Hepatocyte (in vitro differentiated cells): ENCODE results near the gene HOXB3. TPM values are rescaled to one million over a fixed set of nuclear protein-coding genes. Genes with fewer than 3 reads are reported as not detected.

ENCODE experiments used
- DNase-seq: peaks from one replicate; pipeline ENCODE4 v3.0.0-alpha.2; 2016; ENCODE audit warnings: low spot score
- H2AFZ ChIP-seq: fragments of 200-600 bp; sonication (generic); 2 replicates; pipeline ENCODE4 v1.6.0; 2016; ENCODE audit warnings: antibody characterized with exemption, mild to moderate bottlenecking
- H3K27ac ChIP-seq: fragments of 200-600 bp; sonication (generic); 2 replicates; pipeline ENCODE4 v1.5.1; 2016; ENCODE audit warnings: mild to moderate bottlenecking
- H3K27me3 ChIP-seq: fragments of 200-600 bp; sonication (generic); 2 replicates; pipeline ENCODE4 v1.6.1; 2016
- H3K36me3 ChIP-seq: fragments of 200-600 bp; sonication (generic); replicated peaks from 2 replicates; pipeline ENCODE4 v1.5.1; 2016; ENCODE audit warnings: low read depth; ENCODE audit not compliant: insufficient read depth
- H3K4me1 ChIP-seq: fragments of 200-600 bp; sonication (generic); 2 replicates; pipeline ENCODE4 v1.5.1; 2016; ENCODE audit warnings: mild to moderate bottlenecking, moderate library complexity; ENCODE audit not compliant: insufficient read depth
- H3K4me2 ChIP-seq: fragments of 200-600 bp; sonication (generic); 2 replicates; pipeline ENCODE4 v1.6.0; 2016
- H3K4me3 ChIP-seq: fragments of 200-600 bp; sonication (generic); 2 replicates; pipeline ENCODE4 v1.5.1; 2016; ENCODE audit warnings: mild to moderate bottlenecking
- H3K79me2 ChIP-seq: fragments of 200-600 bp; sonication (generic); 2 replicates; pipeline ENCODE4 v1.6.0; 2017; ENCODE audit warnings: mild to moderate bottlenecking
- H3K9me2 ChIP-seq: fragments of 200-600 bp; sonication (generic); replicated peaks from 2 replicates; pipeline ENCODE4 v1.6.0; 2017; ENCODE audit warnings: mild to moderate bottlenecking; ENCODE audit not compliant: insufficient read depth
- H3K9me3 ChIP-seq: fragments of 200-600 bp; sonication (generic); 2 replicates; pipeline ENCODE4 v1.5.1; 2016; ENCODE audit warnings: low read depth, mild to moderate bottlenecking
- H4K20me1 ChIP-seq: fragments of 200-600 bp; sonication (generic); 2 replicates; pipeline ENCODE4 v1.6.0; 2016; ENCODE audit warnings: mild to moderate bottlenecking; ENCODE audit not compliant: insufficient read depth, poor library complexity, severe bottlenecking
- EZH2 ChIP-seq: fragments of 200-600 bp; sonication (generic); IDR thresholded peaks from 2 replicates; pipeline ENCODE4 v1.6.1; 2016; ENCODE audit warnings: antibody characterized with exemption, mild to moderate bottlenecking, borderline replicate concordance
- EZH2phosphoT487 ChIP-seq: fragments of 200-600 bp; sonication (generic); IDR thresholded peaks from one replicate; pipeline ENCODE4 v1.6.1; 2018; ENCODE audit warnings: antibody characterized with exemption, mild to moderate bottlenecking, low read depth, moderate library complexity; ENCODE audit not compliant: unreplicated experiment, severe bottlenecking
- WGBS: methylation state at CpG from one replicate; pipeline ENCODE4 v1.1.6; 2016; ENCODE audit warnings: low lambda C conversion rate; ENCODE audit errors: missing lambda C conversion rate; 5-methylcytosine and 5-hydroxymethylcytosine counted together
- polyA plus RNA-seq: library from polyadenylated mRNA; unstranded; fragments of >200 nt; fragmentation: Nextera tagmentation; extraction: Ambion mirVana; gene quantifications from 2 replicates; pipeline ENCODE4 v1.2.1, GENCODE V29; 2016
- total RNA-seq: library from RNA; depleted of rRNA; stranded (reverse); fragments of >200 nt; gene quantifications from 2 replicates; pipeline ENCODE4 v1.2.3, GENCODE V29; 2014
- TF ChIP-seq, protein P1 (sequence below): fragments of 200-600 bp; sonication (generic); IDR thresholded peaks from 2 replicates; pipeline ENCODE4 v1.5.1; 2016; ENCODE audit warnings: antibody characterized with exemption, mild to moderate bottlenecking; ENCODE audit not compliant: poor library complexity

Gene HOXB3
- total and polyA plus RNA-seq, 2 experiments from 2014 or later, result 1.8 to 5.9 TPM

DNA sequence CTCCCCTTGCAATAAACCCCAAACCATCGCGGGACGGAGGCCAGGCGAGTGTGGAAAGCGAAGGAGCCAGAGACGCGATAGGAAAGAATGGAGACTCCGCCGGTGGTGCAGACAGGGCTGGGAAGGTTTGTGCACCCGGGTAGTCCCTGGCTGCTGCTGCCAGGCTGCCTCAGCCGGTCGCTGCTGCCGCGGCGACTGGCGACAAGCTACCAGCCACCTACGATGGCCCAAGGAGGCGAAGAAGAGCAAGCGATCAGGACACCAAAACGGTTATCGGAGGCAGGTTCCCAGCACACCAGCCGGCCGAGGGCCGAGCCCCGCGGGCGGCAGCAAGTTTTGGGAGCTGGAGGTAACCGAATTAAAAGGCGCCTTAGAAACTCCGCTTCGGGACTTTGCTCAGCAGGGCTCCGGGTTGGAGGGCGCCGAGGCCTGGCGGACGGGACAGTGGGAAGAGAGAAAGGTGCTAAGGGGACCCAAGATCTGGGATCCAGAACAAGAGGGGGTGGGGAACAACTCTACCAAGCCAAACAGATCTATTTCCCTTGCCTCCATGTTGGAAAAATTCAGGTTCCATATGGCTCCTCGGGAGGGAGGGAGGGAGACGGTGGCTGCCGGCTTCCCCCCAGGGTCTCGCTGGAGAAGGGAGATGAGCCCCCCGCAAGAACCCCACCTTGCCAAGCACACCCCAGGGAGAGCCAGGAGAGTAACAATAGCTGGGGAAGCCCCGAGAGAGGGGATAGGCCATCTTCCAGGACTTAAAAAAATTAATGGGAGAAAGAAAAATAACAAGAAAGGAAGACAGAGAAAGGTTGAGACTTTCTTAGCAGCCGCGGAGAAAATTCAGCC, 35.4 kb downstream of the HOXB3 start:
- TF ChIP-seq, protein P1, sequence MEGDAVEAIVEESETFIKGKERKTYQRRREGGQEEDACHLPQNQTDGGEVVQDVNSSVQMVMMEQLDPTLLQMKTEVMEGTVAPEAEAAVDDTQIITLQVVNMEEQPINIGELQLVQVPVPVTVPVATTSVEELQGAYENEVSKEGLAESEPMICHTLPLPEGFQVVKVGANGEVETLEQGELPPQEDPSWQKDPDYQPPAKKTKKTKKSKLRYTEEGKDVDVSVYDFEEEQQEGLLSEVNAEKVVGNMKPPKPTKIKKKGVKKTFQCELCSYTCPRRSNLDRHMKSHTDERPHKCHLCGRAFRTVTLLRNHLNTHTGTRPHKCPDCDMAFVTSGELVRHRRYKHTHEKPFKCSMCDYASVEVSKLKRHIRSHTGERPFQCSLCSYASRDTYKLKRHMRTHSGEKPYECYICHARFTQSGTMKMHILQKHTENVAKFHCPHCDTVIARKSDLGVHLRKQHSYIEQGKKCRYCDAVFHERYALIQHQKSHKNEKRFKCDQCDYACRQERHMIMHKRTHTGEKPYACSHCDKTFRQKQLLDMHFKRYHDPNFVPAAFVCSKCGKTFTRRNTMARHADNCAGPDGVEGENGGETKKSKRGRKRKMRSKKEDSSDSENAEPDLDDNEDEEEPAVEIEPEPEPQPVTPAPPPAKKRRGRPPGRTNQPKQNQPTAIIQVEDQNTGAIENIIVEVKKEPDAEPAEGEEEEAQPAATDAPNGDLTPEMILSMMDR, result no peak
- no peak for TF ChIP-seq EZH2phosphoT487
- TF ChIP-seq EZH2, result peak; percentile 88
- Histone ChIP-seq H3K27me3 (peaks cover 87% of the 10 kb centered on the region), H3K79me2 (peaks cover 21% of the 10 kb centered on the region), H3K9me3 (no peaks in the 10 kb centered on the region), H3K27ac (peak overlapping the region; percentile 83), H4K20me1 (no peaks in the 10 kb centered on the region), H3K4me1 (peaks cover 45% of the 10 kb centered on the region), H3K9me2 (no peaks in the 10 kb centered on the region), H2AFZ (peak overlapping the region; percentile 27), H3K4me2 (peak overlapping the region; percentile 92), H3K4me3 (peak overlapping the region; percentile 32), H3K36me3 (no peaks in the 10 kb centered on the region)
- DNase-seq, result no peak
- 12% methylated on average over 43 of the region's 44 CpGs for WGBS

DNA sequence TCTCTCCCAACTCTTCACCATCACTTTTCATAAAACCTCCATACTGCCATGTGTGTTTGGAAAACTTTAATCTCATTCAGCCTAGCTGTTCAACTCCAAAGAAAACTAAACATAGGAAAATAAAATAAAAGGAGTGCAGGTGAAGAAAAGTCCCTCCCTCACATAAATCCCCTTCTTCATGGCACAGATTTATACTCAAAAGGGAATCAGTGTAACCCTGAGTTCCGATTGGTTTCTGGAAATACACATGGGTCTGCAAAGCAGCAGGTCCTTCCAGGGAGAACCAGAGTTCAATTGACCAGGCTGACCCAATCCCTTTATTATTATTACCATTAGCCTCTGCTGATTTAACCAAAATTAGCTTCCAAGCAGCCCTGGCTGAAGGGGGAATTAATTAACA, 36.2 kb downstream of the HOXB3 start:
- H4K20me1 ChIP-seq, result no peaks in the 10 kb centered on the region
- H3K79me2 ChIP-seq, result peaks cover 17% of the 10 kb centered on the region
- H3K4me3 ChIP-seq, result no peak overlapping the region
- DNase-seq, result no peak
- no peaks in the 10 kb centered on the region for H3K9me3 ChIP-seq
- H3K36me3 ChIP-seq, result no peaks in the 10 kb centered on the region
- peak overlapping the region; percentile 92 for H3K4me2 ChIP-seq
- H2AFZ ChIP-seq, result no peak overlapping the region
- peaks cover 40% of the 10 kb centered on the region for H3K4me1 ChIP-seq
- H3K9me2 ChIP-seq, result no peaks in the 10 kb centered on the region
- WGBS, result 25% methylated on average over 1 of the region's 1 CpG
- H3K27ac ChIP-seq, result no peak overlapping the region
- H3K27me3 ChIP-seq, result peaks cover 81% of the 10 kb centered on the region
- TF ChIP-seq EZH2phosphoT487, result no peak
- TF ChIP-seq EZH2, result no peak
- TF ChIP-seq, protein P1, result no peak

DNA sequence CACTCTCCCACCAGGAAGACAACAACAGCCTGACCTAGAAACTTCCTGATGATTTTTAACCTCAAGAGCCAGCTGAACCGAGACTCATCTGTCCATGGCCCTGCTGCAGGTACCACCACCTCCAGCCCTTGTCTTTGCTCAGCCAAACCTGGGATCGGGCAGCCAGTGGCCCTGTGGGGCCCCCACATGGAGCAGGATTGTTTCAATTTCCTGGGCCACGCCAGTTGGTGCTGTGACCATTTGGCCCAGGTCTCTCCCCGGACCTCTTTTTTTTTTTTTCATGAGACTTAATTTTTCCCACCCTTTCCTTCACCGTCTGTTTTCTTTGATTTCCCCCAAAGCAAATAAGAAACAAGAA, 36.9 kb downstream of the HOXB3 start:
- TF ChIP-seq EZH2, result no peak
- no peak for TF ChIP-seq EZH2phosphoT487
- TF ChIP-seq, protein P1, result no peak
- Histone ChIP-seq H3K9me3 (no peaks in the 10 kb centered on the region), H3K4me1 (peaks cover 38% of the 10 kb centered on the region), H3K4me2 (peak overlapping the region; percentile 92), H3K27ac (no peak overlapping the region), H3K79me2 (peaks cover 13% of the 10 kb centered on the region), H3K9me2 (no peaks in the 10 kb centered on the region), H4K20me1 (no peaks in the 10 kb centered on the region), H3K4me3 (no peak overlapping the region), H2AFZ (no peak overlapping the region), H3K27me3 (peaks cover 80% of the 10 kb centered on the region), H3K36me3 (no peaks in the 10 kb centered on the region)
- no peak for DNase-seq
- 66% methylated on average over 5 of the region's 5 CpGs for WGBS
